DMS79 (cell line): ENCODE results near the gene LRTM2.

Experiments used
- DNase-seq: peaks from one replicate; lab custom pipeline; 2025; lab: John Stamatoyannopoulos, UW

Gene LRTM2

GRCh38 chr12:1797991-1798640 lies 22.2 kb upstream of the LRTM2 start:
- no peak for DNase-seq

GRCh38 chr12:1798641-1799020 lies 21.7 kb upstream of the LRTM2 start:
- DNase-seq: no peak

- no peak for DNase-seq
Measured at GRCh38 chr12:1799051-1799881, 21.1 kb upstream of the LRTM2 start.

- no peak for DNase-seq
Measured at GRCh38 chr12:1799882-1800400, 20.4 kb upstream of the LRTM2 start.

- no peak for DNase-seq
Measured at GRCh38 chr12:1800401-1801302, 19.7 kb upstream of the LRTM2 start.

- no peak for DNase-seq
Measured at GRCh38 chr12:1801303-1801975, 18.9 kb upstream of the LRTM2 start.

- no peak for DNase-seq
Measured at GRCh38 chr12:1803736-1804135, 16.6 kb upstream of the LRTM2 start.

GRCh38 chr12:1804545-1805332 lies 15.6 kb upstream of the LRTM2 start:
- DNase-seq: no peak

- no peak for DNase-seq
Measured at GRCh38 chr12:1805441-1806081, 14.8 kb upstream of the LRTM2 start.

GRCh38 chr12:1806301-1807086 lies 13.9 kb upstream of the LRTM2 start:
- peak; percentile 30 for DNase-seq

GRCh38 chr12:1807087-1807860 lies 13.1 kb upstream of the LRTM2 start:
- DNase-seq: no peak

- no peak for DNase-seq
Measured at GRCh38 chr12:1808036-1808797, 12.1 kb upstream of the LRTM2 start.

GRCh38 chr12:1808798-1809480 lies 11.4 kb upstream of the LRTM2 start:
- no peak for DNase-seq

- no peak for DNase-seq
Measured at GRCh38 chr12:1809591-1810190, 10.7 kb upstream of the LRTM2 start.

- DNase-seq: no peak
Measured at GRCh38 chr12:1810201-1810930, 10.0 kb upstream of the LRTM2 start.

GRCh38 chr12:1810931-1811280 lies 9.5 kb upstream of the LRTM2 start:
- DNase-seq: no peak
